G401 (cell line): ENCODE measurements around the gene WDR5. TPM values are rescaled to one million over a fixed set of nuclear protein-coding genes. Genes with fewer than 3 reads are reported as not detected.
"Not testable (repeated sequence)": the region's sequence is repeated elsewhere in the genome, so short reads cannot be mapped to it uniquely, and the experiment has no call there.

Source experiments
- DNase-seq: peaks from one replicate; pipeline ENCODE4 v3.0.0-alpha.2; 2015; ENCODE audit warnings: low spot score
- in situ Hi-C: cut with HindIII; loops from 2 replicates; pipeline ENCODE4 v1.10.0; 2016; ENCODE audit warnings: low sequenced_read_pairs, mixed read lengths
- total RNA-seq: library from RNA; depleted of rRNA; stranded (reverse); fragments of >200 nt; shearing (Covaris generic); gene quantifications from 2 replicates; pipeline ENCODE4 v1.2.3, GENCODE V29; 2014; rRNA removed

WDR5 gene
- total RNA-seq = 33.5 and 42.5 TPM in 2 replicates

DNA sequence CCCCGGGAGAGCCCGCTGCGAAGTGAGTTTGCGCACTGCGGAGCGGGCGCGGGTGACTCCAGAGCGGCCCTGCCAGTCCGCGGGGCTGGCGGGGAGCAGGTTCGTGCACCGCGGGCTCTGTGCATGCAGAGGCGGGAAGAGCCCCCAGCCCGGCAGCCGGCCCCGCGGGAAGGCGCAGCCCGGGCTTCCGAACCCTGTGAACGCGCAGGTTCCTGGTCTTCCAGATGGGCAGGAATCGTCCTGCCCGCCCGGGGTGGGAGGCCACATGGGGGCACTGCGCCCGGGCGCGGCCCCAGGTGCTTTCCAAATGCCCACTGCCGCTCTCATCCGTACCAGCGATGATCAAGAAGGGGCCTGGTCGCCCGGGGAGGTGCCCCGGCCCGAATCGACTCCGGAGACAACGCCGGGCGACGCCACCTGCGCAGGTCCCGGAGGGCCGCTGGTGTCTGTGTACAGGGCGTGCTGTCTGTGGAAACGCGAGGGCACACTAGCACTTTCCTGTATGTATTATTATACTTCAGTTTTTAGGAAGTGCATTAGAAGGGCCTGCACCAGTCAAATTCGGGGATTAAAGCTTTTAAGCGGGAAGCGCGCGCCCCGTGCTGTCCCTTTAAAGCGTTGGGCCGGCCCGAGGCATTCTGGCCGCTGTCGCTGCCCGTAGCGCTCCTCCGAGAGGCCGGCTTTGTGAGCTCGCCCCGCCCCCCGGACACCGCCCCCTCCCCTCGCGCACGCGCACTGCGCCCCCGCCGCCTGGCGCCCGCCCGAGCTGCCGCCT is at the start of gene WDR5:
Gene WDR5, plus strand, starts transcription at position 740 of the 775 bp plus-strand sequence. CDS start 3,796 bp downstream, outside the sequence.
- peak; percentile 90 for DNase-seq
- in situ Hi-C loops = no loop called here

DNA sequence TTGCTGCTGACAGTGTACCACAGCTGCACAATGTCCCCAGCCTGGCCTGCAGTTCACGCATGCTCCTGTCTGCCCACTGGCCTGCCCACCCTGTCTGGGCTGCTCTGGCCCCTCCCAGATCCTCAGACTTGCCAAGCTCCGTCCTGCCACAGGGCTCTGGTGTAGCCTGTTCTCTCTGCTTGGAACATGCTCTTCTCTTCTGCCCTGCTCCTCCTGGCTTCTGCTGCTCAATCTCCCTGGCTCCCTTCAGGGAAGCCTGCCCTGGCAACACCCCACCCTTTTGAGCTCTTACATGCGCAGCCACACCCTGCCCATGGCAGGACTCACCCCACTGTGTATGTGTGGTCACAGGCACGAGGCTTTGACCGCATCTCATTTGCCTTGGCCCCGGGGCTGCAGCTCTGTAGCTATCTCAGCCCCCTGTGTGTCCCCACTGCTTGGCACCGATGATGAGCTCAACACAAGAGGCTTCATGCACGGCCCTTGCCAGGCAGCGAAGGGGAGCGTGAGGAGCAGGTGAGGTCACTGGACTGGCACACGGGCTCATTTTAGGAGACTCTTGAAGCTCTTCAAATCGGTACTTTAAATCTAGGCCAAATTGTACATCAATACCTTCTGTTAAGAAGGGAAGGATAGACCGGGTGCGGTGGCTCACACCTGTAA is 47.7 kb upstream of the WDR5 start:
- in situ Hi-C loops = no loop called here
- DNase-seq = no peak

DNA sequence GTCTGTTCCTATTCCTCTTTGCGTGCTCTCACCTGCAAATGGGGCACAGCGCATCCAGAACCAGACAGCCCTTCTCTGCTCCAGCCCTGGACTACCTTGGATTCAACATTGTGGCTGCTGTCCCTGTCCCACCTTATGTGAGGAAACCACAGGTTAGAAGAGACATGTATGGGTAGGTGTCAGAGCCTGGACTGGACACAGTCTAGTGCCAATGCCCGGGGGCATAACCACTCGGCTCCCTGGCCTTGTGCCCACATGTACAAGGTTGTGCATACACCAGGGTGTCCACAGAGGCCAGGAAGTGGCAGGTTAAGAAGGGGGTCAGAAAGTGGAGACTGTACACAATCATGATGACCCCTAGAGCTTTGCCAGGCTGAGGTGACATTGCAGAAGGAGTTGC is 45.9 kb upstream of the WDR5 start:
- no peak for DNase-seq
- in situ Hi-C loops = no loop called here

DNA sequence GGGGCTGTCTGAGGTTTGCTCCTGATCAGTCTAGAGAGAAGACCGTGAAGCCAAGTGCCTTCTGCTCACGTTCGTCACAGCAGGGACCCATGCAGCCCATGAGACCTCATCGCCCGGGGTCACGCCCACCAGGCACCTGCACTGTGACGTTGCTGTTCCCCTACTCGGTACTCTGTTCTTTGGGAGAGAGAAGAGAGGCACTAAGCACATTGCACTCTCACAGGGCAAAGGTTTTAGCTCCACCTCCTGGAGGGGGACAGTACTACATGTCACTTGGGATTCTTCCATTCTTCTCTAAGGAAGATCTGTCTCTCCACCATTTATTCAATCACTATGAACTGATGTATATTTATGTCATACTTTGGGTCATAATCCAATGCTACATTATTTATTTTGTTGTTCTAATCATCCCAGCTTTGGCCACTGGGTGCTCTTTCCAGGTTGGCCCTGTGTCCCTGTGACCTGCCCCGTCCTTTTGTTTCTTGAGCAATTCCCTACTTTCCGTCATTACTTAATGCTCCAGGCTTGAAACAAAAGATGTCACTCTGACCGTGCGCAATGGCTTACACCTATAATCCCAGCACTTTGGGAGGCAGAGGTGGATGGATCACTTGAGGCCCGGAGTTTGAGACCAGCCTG is 36.6 kb upstream of the WDR5 start:
- peak; percentile 18 for DNase-seq
- in situ Hi-C loops = no loop called here

DNA sequence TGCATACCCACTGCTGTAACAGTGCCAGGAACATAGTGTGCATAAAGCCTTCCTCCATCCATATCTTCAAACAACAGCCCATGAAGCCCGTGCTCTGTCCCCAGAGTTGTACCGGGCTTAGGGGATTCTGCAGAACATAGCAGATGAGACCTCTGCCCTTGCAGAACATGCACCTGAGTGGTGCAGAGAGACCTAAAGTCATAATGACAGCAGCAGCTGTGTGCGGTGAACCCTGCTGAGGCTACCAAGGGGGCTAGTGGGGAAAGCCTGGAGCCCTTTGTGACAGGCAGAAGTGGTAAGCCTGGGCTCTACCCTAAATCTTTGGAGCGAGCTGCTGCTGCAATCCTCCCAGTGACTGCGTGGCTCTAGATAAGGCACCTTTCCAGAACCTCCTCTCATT is 35.8 kb upstream of the WDR5 start:
- in situ Hi-C loops = no loop called here
- no peak for DNase-seq

DNA sequence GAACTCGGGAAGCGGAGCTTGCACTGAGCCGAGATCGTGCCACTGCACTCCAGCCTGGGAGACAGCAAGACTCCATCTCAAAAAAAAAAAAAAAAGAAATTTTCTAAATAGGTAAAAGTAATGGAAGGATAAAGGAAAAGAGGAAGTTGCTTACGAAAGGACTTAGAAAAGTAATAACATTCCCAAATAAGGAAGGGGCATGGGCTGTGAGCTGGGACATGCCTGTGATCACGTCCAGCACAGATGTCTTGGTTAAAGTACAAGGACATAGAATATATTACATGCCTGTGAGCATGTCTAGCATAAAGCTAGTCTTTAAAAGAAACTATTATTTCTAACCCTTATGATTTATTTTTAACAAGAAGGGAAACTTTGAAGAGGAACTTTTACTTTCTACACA is 34.7 kb upstream of the WDR5 start:
- DNase-seq, in situ Hi-C loops: not testable (repeated sequence)

DNA sequence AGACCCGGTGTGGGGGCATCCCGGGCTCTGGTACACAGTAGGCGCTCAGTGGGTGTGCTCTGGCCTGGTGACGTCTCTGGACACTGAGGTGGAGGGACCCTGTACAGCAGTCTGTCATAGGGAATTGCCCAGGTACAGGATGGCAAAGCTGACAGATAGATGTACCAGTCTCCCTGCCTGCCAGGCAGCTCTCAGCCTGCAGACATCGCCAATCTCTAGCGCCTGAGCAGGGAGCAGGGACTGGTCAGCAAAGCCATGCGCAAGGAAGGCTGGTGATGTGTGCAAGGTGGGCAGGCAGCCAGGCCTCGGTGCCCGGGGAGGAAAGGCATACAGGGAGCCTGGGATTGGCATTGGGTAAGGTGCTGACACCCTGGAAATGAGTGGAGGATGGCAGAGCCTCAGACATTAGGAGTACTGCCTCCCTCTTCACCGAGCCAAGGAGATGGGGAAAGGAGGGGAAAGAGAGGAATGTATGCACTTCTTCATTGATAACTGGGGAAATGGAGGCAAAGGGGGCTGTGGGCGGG is 34.2 kb upstream of the WDR5 start:
- no peak for DNase-seq
- in situ Hi-C loops = no loop called here

DNA sequence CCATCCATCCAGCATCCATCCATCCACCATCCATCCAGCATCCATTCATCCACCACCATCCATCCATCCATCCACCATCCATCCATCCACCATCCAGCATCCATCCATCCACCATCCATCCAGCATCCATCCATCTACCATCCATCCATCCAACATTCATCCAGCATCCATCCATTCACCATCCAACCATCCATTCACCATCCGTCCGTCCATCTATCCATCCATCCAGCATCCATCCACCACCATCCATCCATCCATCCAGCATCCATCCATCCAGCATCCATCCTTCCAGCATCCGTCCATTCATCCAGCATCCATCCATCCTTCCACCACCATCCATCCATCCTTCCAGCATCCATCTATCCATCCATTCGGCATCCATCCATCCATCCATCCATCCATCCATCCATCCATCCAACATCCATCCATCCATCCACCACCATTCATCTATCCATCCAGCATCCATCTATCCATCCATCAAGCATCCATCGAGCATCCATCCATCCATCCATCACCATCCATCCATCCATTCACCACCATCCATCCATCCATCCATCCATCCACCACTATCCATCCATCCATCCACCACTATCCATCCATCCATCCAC is 32.4 kb upstream of the WDR5 start:
- in situ Hi-C loops = no loop called here
- no peak for DNase-seq

DNA sequence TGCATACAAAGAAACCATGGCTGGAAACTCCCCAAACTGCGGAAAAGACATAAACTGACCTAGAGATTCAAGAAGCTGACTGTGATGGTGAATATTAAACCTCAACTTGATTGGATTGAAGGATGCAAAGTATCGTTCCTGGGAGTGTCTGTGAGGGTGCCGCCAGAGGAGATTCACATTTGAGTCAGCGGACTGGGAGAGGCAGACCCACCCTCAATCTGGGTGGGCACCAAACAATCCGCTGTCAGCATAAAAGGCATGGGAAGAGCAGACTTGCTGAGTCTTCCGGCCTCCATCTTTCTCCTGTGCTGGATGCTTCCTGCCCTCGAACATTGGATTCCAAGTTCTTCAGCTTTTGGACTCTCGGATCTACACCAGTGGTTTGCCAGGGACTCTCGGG is 24.8 kb upstream of the WDR5 start:
- DNase-seq = no peak
- in situ Hi-C loops = no loop called here

DNA sequence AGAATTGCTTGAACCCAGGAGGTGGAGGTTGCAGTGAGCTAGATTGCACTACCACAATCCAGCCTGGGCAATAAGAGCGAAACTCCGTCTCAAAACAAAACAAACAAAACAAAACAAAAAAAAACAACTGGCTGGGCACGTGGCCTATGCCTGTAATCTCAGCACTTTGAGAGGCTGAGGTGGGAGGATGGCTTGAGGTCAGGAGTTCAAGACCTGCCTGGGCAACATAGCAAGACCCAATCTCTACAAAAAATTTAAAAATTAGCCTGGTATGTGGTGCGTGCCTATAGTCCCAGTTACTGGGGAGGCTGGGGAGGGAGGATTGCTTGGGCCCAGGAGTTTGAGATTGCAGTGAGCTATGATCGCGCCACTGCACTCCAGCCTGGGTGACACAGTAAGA is 23.3 kb upstream of the WDR5 start:
- no peak for DNase-seq
- in situ Hi-C loops = no loop called here

DNA sequence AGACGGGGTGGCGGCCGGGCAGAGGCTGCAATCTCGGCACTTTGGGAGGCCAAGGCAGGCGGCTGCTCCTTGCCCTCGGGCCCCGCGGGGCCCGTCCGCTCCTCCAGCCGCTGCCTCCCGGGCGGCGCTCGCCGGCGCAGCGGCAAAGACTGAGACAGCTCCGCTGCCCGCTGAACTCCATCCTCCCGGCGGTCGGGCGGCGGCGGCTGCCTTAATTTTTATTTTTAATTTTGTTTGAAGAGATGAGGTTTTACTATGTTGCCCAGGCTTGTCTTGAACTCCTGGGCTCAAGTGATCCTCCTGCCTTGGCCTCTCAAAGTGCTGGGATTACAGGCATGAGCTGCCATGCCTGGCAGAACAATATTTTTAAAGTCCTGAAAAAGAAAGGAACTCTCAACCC is 16.9 kb upstream of the WDR5 start:
- DNase-seq, in situ Hi-C loops: not testable (repeated sequence)

DNA sequence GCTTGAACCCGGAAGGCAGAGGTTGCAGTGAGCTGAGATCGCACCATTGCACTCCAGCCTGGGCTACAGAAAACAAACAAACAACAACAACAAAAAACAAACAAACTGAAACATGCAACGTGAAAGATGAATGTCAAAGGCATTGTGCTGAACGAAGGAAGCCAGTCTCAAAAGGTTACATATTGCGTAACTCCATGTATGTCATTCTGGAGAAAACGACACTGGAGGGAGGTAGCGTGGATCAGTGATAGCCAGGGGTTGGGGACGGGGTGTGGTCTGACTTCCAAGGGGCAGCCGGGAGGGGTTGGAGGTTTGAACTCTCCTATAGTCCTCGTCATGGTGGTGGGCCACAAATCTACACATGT is 12.1 kb upstream of the WDR5 start:
- DNase-seq = no peak
- in situ Hi-C loops = no loop called here

DNA sequence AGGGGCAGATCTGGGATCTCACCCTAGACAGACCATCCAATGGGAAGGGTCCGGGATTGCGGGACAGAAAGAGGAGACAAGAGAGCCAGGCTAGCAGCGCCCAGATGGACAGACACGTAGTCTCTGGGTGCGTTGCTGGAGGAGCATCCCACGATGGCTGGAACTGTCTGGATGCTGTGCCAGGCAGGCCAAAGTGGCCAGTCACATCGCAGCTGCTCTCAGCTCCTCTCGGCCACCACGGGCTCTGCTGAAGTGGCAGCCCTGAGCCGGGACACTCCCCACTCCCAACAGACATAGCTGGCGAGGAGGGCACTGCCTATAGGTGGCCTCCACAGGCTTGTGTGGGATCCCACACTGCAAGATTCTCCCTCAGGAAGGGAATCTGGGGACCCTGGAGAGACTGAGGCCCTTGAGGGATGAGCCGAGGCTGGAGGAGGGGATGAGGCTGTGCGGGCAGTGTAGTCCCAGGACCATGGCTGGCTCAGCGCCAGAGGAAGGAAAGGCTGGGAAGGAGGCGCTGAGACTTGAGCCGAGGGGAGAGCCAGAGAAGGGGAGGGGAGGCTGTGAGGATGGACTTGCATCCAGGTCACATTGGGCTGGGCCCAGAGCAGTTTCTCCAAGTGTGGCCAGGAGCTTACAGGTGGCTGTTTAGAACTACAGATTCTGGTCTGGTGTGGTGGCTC is 10.3 kb upstream of the WDR5 start:
- no peak for DNase-seq
- in situ Hi-C loops = no loop called here

DNA sequence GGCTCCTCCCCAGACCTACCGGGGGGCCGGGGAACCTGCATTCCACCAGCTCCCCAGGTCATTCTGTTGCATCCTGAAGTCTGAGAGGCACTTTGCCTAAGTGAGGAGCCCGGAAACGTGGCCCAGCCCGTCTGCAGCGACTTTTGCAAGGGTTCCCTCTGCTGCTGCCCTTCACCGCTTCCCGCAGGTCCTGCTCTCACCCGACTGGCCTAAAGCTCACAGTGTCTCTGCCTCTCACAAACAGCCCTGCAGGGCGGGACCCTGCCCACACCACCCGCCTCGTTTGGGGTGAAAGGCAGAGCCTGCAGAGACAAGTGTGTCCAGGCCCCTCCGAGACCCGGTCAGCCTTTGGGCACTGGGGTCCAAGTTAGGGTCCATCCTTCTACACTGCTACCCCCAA is 9.5 kb upstream of the WDR5 start:
- in situ Hi-C loops = no loop called here
- no peak for DNase-seq

DNA sequence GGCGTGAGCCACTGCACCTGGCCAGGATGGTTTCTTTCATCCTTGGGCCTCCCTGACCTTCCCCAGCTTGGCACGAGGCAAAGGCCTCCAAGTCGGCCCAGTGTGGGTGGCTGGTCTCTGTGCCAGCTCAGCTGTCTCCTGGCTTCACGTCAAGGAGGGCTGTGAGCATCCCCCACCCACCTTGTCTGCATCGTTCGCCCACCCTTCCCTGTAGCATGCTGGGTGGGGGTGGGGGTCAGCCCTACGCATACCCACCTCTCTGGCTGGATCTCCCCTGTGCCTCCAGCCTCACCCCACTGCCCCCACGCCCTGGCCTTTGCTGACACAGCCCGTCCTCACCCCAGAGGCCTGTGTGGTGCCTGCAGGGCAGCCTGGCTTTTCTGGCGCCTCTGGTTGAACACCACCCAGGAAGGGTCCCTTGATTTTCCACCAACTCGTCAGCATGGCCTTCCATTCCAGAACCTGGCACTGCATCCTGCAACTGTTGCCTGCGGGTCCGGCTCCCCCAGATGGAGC is 8.8 kb upstream of the WDR5 start:
- no peak for DNase-seq

DNA sequence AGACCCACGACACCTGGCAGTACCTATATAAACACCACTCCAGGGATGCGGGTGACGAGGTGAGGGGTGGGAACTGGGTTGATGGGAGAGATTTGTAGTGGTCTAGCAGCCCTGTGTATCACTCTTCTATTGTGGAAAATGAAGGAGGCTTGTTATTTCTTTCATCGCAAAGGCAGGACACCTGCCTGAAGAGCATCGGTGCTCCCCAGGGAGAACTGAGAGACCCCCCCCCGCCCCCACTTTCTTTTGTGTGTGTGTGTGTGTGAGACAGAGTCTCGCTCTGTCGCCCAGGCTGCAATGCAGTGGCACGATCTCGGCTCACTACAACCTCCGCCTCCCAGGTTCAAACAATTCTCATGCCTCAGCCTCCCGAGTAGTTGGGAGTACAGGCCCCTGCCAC is 8.3 kb upstream of the WDR5 start:
- in situ Hi-C loops = no loop called here
- DNase-seq = no peak

More for the DNA sequence above, 8.8 kb upstream of the WDR5 start:
- in situ Hi-C loops = no loop called here

DNA sequence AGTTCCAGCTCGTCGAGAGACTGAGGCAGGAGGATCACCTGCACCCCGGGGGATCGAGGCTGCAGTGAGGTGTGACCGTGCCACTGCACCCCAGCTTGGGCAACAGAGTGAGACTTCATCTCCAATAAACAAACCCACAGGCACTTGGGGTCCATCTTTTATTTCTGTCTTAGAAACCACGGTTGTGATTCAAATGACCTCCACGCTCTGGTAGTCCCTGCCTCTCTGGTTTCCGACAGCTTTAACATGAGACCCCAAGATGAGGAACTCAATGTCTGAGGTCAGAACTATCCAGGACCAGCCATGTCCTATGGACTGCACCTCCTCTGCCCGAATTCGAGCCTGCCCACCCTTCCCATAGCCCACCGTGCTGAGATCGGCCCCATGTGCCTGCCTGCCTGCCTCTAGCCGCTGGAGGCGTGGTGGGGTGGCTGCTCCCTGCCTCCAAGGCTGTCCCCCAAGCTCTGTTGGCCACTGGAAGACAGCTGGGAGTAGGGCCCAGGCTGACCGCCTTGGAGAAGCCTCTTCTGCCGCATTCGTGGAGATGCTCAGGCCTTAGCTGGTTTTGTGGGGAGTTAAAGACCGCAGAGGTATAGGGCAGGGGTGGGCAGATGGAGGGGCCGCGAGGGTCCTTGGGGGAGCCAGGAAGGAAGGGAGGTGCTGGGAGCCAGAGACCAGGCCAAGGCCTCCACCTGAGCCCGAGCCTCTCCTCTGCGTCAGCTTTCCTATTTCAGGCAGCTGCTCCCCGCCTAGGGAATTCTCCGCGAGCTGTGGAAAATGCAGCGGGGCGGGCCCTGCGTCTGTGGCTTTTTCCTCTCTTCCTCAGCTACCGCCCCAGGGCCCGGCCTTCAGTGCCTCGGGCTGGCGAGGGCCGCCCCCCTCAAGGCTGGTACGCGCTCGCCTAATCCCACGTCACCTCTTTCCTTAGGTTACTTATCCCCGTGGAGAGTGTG is 6.9 kb upstream of the WDR5 start:
- no peak for DNase-seq
- in situ Hi-C loops = no loop called here
